ENCODE results near the gene STRIP2. TPM values are rescaled to one million over a fixed set of nuclear protein-coding genes. Genes with fewer than 3 reads are reported as not detected.
"Not testable (repeated sequence)": the region's sequence is repeated elsewhere in the genome, so short reads cannot be mapped to it uniquely, and the experiment has no call there.

Gene STRIP2
- total RNA-seq, 6 donors from 2014 or later: 1.0 to 5.2 (median 1.7) TPM

GRCh38 chr7:129401967-129402860, 32.0 kb upstream of the STRIP2 start:
- no peaks in the 10 kb centered on the region for H3K9me3 ChIP-seq
- H3K36me3 ChIP-seq: peaks cover 0 to 57% (median 14%) of the 10 kb centered on the region in 4 donors
- no peaks in the 10 kb centered on the region for H3K27me3 ChIP-seq
- 66 to 76% methylated on average over 3 of the region's 3 CpGs for WGBS, 2 donors
- no peak overlapping the region for H3K27ac ChIP-seq
- no peaks in the 10 kb centered on the region for H3K4me1 ChIP-seq
- TF ChIP-seq EP300 (IDR thresholded peaks at IDR 0.05): no peak
- TF ChIP-seq, protein P1, sequence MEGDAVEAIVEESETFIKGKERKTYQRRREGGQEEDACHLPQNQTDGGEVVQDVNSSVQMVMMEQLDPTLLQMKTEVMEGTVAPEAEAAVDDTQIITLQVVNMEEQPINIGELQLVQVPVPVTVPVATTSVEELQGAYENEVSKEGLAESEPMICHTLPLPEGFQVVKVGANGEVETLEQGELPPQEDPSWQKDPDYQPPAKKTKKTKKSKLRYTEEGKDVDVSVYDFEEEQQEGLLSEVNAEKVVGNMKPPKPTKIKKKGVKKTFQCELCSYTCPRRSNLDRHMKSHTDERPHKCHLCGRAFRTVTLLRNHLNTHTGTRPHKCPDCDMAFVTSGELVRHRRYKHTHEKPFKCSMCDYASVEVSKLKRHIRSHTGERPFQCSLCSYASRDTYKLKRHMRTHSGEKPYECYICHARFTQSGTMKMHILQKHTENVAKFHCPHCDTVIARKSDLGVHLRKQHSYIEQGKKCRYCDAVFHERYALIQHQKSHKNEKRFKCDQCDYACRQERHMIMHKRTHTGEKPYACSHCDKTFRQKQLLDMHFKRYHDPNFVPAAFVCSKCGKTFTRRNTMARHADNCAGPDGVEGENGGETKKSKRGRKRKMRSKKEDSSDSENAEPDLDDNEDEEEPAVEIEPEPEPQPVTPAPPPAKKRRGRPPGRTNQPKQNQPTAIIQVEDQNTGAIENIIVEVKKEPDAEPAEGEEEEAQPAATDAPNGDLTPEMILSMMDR (IDR thresholded peaks at IDR 0.05): no peak
- no peak for TF ChIP-seq POLR2AphosphoS5 (IDR thresholded peaks at IDR 0.05)
- no peak for TF ChIP-seq POLR2A (IDR thresholded peaks at IDR 0.05)
- no peak overlapping the region for H3K4me3 ChIP-seq
- ATAC-seq (ENCODE audit: low FRiP score in 2 of 2) (no peak), DNase-seq (no peak)

GRCh38 chr7:129405527-129405926, 28.7 kb upstream of the STRIP2 start:
- no peak for DNase-seq
- no peak for ATAC-seq (ENCODE audit: low FRiP score in 2 of 2)
- no peaks in the 10 kb centered on the region for H3K4me1 ChIP-seq
- H3K36me3 ChIP-seq: peaks cover 5 to 52% (median 15%) of the 10 kb centered on the region in 4 donors
- no peaks in the 10 kb centered on the region for H3K9me3 ChIP-seq
- no peaks in the 10 kb centered on the region for H3K27me3 ChIP-seq
- TF ChIP-seq EP300 (IDR thresholded peaks at IDR 0.05) (no peak), POLR2AphosphoS5 (IDR thresholded peaks at IDR 0.05) (no peak), POLR2A (IDR thresholded peaks at IDR 0.05) (no peak)
- TF ChIP-seq, protein P1 (IDR thresholded peaks at IDR 0.05): no peak
- H3K4me3 ChIP-seq: no peak overlapping the region
- no peak overlapping the region for H3K27ac ChIP-seq

- H3K27ac ChIP-seq; H3K4me1 ChIP-seq; ATAC-seq (ENCODE audit: low FRiP score in 2 of 2); H3K27me3 ChIP-seq; H3K9me3 ChIP-seq; DNase-seq; H3K4me3 ChIP-seq: not testable (repeated sequence)
- 81 to 90% methylated on average over 8 of the region's 8 CpGs for WGBS, 2 donors
- peaks cover 5 to 52% (median 19%) of the 10 kb centered on the region in 4 donors for H3K36me3 ChIP-seq
These were observed 24.0 kb upstream of the STRIP2 start for GRCh38 chr7:129410238-129410637.

DNA sequence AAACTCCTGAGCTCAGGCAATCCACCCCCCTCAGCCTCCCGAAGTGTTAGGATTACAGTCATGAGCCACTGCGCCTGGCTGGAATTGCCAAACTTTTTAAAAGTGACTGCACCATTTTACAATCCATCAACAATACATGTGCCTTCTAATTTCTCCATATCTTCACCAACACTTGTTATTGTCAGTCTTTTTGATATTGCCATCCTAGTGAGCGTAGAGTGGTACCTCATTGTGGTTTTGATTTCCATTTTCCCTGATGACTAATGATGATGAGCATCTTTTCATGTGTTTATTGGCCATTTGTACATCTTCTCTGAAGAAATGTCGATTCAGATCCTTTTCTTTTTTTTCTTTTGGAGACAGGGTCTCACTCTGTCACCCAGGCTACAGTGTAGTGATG, 21.7 kb upstream of the STRIP2 start:
- H3K4me3 ChIP-seq: no peak overlapping the region
- DNase-seq (no peak), ATAC-seq (ENCODE audit: low FRiP score in 2 of 2) (no peak)
- no peaks in the 10 kb centered on the region for H3K9me3 ChIP-seq
- H3K27ac ChIP-seq: no peak overlapping the region
- peaks cover 3 to 38% (median 13%) of the 10 kb centered on the region in 4 donors for H3K36me3 ChIP-seq
- H3K27me3 ChIP-seq: no peaks in the 10 kb centered on the region
- no peaks in the 10 kb centered on the region for H3K4me1 ChIP-seq
- TF ChIP-seq POLR2A (IDR thresholded peaks at IDR 0.05) (no peak), EP300 (IDR thresholded peaks at IDR 0.05) (no peak), POLR2AphosphoS5 (IDR thresholded peaks at IDR 0.05) (no peak)
- TF ChIP-seq, protein P1 (IDR thresholded peaks at IDR 0.05): no peak
- 97% methylated on average over 4 of the region's 4 CpGs for WGBS, 2 donors

- H3K4me3 ChIP-seq: no peak overlapping the region
- H3K36me3 ChIP-seq: peaks cover 0 to 33% (median 10%) of the 10 kb centered on the region in 4 donors
- TF ChIP-seq EP300 (IDR thresholded peaks at IDR 0.05): no peak
- TF ChIP-seq, protein P1 (IDR thresholded peaks at IDR 0.05): no peak
- TF ChIP-seq POLR2AphosphoS5 (IDR thresholded peaks at IDR 0.05): no peak
- TF ChIP-seq POLR2A (IDR thresholded peaks at IDR 0.05): no peak
- H3K27me3 ChIP-seq: no peaks in the 10 kb centered on the region
- ATAC-seq (ENCODE audit: low FRiP score in 2 of 2) (no peak), DNase-seq (no peak)
- WGBS, 2 donors: 91% methylated on average over 5 of the region's 5 CpGs
- H3K9me3 ChIP-seq: no peaks in the 10 kb centered on the region
- no peaks in the 10 kb centered on the region for H3K4me1 ChIP-seq
- no peak overlapping the region for H3K27ac ChIP-seq
These were observed 17.2 kb upstream of the STRIP2 start for GRCh38 chr7:129417073-129417472.
